Measurements from ENCODE around the gene POLR2E.
A peak's percentile ranks its signal among the peaks of the same experiment; 100 is the strongest.

The POLR2E gene

GRCh38 chr19:1138121-1138520 lies 42.9 kb upstream of the POLR2E start:
- DNase-seq (ENCODE audit: low read depth in 2 of 2) = no peak
- TF ChIP-seq, protein P1, sequence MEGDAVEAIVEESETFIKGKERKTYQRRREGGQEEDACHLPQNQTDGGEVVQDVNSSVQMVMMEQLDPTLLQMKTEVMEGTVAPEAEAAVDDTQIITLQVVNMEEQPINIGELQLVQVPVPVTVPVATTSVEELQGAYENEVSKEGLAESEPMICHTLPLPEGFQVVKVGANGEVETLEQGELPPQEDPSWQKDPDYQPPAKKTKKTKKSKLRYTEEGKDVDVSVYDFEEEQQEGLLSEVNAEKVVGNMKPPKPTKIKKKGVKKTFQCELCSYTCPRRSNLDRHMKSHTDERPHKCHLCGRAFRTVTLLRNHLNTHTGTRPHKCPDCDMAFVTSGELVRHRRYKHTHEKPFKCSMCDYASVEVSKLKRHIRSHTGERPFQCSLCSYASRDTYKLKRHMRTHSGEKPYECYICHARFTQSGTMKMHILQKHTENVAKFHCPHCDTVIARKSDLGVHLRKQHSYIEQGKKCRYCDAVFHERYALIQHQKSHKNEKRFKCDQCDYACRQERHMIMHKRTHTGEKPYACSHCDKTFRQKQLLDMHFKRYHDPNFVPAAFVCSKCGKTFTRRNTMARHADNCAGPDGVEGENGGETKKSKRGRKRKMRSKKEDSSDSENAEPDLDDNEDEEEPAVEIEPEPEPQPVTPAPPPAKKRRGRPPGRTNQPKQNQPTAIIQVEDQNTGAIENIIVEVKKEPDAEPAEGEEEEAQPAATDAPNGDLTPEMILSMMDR (IDR thresholded peaks at IDR 0.05; ENCODE audit: low read depth, low read length) = no peak
- no peak overlapping the region for H3K4me3 ChIP-seq (replicated peaks in 1 of 2; ENCODE audit: low read depth in 2 of 2, low read length in 2 of 2)

- H3K4me3 ChIP-seq (replicated peaks in 1 of 2; ENCODE audit: low read depth in 2 of 2, low read length in 2 of 2) = no peak overlapping the region
- TF ChIP-seq, protein P1 (IDR thresholded peaks at IDR 0.05; ENCODE audit: low read depth, low read length) = no peak
- no peak for DNase-seq (ENCODE audit: low read depth in 2 of 2)
Measured at GRCh38 chr19:1136621-1137317, 41.6 kb upstream of the POLR2E start.

GRCh38 chr19:1136201-1136600 lies 41.0 kb upstream of the POLR2E start:
- no peak for DNase-seq (ENCODE audit: low read depth in 2 of 2)
- TF ChIP-seq, protein P1 (IDR thresholded peaks at IDR 0.05; ENCODE audit: low read depth, low read length) = no peak
- no peak overlapping the region for H3K4me3 ChIP-seq (replicated peaks in 1 of 2; ENCODE audit: low read depth in 2 of 2, low read length in 2 of 2)

DNA sequence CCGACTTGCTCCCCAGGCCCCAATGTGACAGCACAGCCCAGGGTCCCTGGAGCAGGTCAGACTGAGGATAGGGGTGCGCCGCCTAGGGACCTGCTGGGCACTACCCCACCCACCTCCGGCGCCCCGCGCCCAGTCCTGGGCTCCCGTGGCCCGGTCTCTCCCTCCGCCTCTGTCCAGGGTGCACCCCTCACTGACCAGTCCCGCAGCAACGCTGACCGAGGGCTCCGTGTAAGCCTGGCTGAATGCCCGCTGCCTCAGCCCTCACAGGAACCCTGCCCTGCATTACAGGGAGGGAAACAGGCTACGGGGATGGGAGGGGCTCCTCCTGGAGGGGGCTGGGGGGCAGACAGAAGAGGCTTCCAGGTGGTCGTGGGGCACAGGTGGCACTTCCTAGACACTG lies 40.3 kb upstream of the POLR2E start:
- TF ChIP-seq, protein P1 (IDR thresholded peaks at IDR 0.05; ENCODE audit: low read depth, low read length) = no peak
- no peak for DNase-seq (ENCODE audit: low read depth in 2 of 2)
- H3K4me3 ChIP-seq (replicated peaks in 1 of 2; ENCODE audit: low read depth in 2 of 2, low read length in 2 of 2) = no peak overlapping the region

GRCh38 chr19:1134431-1134830 lies 39.3 kb upstream of the POLR2E start:
- TF ChIP-seq, protein P1 (IDR thresholded peaks at IDR 0.05; ENCODE audit: low read depth, low read length) = no peak
- no peak overlapping the region for H3K4me3 ChIP-seq (replicated peaks in 1 of 2; ENCODE audit: low read depth in 2 of 2, low read length in 2 of 2)
- peak in 1 of 2 donors; percentile 65 for DNase-seq (ENCODE audit: low read depth in 2 of 2)

- TF ChIP-seq, protein P1 (IDR thresholded peaks at IDR 0.05; ENCODE audit: low read depth, low read length) = no peak
- H3K4me3 ChIP-seq (replicated peaks in 1 of 2; ENCODE audit: low read depth in 2 of 2, low read length in 2 of 2) = no peak overlapping the region
- no peak for DNase-seq (ENCODE audit: low read depth in 2 of 2)
Measured at GRCh38 chr19:1133471-1133929, 38.3 kb upstream of the POLR2E start.

All from cardiac fibroblast (primary cell).